Cortex of kidney (tissue), 1 donor: Measurements from ENCODE around the gene EN1.

Source experiments
- DNase-seq: peaks from one replicate; lab custom pipeline; 2025; lab: John Stamatoyannopoulos, UW

The EN1 gene

DNA sequence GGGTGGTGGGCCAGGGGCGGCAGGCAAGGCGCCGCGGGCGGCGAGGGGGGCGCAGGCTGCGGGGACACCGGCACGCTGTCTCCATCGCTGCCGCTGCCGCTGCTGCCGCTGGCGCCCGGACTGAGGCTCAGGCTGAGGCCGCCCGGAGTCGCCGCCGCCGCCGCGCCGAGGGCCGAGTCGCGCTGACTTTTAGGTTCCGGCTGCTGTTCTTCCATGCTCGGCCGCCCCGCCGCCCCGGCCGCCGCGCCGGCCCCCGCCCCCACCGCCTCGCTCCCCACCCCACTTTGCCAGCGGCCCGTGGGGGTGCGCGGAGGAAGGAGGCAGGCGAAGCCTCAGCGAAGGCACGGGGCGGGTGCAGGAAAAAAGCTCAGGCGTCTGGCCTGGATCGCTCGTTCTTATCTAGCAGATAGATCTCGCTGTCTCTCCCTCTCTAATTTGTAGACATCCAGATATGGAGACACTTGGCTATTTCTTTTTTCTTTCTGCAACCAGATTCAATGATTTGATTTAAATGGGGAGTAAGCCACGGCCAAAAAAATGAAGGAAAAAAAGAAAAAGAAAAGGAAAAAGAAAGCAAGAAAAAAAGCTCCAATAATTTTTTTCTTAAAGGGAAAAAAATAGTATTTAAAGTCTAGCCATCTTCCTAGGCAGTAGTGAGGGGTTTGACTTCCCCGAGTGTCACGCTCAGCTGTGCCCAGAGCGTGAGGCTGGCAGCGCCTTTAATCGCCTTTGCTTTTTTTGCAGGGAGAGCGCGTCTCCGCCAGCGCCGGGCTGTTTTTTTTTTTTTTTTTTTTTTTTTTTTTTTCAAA, at the start of gene EN1:
Gene EN1 (minus strand): TSS at position 696 of the 809 bp plus-strand sequence. CDS start 481 bp downstream, at position 215.
- no peak for DNase-seq

GRCh38 chr2:118893100-118893499, 45.7 kb upstream of the EN1 start:
- no peak for DNase-seq

DNA sequence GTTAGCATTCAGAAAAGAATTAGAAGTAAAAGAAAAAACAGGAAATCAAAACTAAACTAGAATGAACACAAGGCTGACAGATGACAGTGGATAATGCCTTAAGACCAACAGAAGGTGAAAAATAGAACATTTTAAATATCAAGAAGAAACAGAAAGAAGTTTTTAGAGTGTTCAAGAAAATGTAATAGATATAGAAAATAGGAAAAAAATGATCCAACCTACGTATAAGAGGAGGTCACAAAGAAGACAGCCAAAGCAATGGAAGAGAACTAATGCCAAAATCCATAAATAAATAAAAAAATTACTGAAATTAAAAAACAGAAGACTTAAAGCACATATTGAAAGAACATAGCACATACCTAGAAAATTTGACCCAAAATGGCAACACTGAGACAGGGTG, 42.5 kb upstream of the EN1 start:
- DNase-seq = no peak

DNA sequence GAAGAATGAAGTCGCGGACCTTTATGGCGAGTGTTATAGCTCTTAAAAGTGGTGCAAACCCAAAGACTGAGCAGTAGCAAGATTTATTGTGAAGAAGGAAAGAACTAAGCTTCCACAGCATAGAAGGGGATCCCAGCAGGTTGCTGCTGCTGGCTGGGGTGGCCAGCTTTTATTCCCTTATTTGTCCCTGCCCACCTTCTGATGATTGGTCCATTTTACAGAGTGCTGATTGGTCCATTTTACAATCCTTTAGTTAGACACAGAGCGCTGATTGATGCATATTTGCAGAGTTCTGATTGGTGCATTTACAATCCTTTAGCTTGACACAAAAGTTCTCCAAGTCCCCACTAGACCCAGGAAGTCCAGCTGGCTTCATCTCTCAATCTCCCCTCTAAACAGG, 36.3 kb upstream of the EN1 start:
- DNase-seq = no peak

- DNase-seq = no peak
Observed at GRCh38 chr2:118882693-118883336, 35.4 kb upstream of the EN1 start.

GRCh38 chr2:118881490-118882129, 34.2 kb upstream of the EN1 start:
- DNase-seq = no peak

- DNase-seq = no peak
Observed at GRCh38 chr2:118880501-118880900, 33.1 kb upstream of the EN1 start.

- DNase-seq = no peak
Observed at GRCh38 chr2:118878531-118879149, 31.2 kb upstream of the EN1 start.

DNA sequence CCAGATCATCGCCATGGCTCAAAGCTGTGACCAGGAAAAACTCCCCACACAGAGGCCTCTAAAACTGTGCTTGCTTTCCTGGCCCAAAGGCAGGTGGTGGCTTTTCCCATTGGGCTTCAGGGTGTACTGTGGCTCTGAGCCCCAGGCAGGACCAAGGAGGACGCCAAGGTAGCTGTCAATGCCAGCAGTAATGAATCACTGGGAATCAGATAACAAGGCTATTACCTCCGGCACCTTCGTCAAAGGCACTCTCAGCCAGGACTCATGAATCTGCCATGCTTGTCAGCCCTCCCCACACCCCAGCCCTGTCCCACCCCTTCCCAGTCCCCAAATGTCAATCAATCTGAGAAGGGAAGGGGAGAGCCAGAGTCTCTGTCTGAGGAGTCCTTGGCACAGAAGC, 27.9 kb upstream of the EN1 start:
- DNase-seq = no peak

GRCh38 chr2:118874324-118874723, 26.9 kb upstream of the EN1 start:
- DNase-seq = no peak

DNA sequence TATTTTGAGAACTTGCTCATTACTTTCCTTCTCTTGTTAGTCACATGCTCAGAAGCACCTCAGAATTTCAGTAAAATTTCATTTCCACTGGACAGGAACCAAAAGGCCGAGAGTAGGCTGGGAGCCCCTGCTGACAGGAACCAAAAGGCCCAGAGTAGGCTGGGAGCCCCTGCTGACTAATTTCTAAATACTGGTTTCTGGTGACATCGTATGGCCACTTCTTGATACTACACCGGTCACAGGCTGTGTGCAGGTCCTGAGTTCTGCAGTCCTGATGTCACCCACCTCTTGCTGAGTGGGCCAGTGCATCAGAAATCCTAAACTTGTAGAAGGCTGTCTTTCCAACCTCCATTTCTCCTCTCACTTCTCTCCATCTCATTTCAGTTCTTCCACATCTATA, 17.7 kb upstream of the EN1 start:
- no peak for DNase-seq

DNA sequence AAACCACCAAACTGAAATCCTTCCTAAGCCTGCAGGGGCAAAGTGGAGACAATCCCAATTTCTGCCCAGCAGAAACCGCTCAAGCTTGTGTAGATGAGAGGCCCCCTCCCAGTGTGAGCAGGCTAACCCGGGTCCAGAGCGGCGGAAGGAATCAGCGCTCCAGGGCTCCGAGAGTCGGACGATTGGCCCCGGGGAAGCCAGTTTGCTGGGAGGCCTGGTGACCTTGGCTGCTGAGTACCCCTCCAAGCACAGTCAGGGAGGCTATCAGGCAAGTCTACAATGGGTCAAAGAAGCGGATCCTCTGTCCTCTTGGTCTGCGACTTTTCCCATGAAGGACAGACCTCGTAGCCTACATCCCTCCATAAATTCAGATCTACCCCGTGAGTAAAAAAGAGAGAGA, 16.8 kb upstream of the EN1 start:
- no peak for DNase-seq

GRCh38 chr2:118861731-118862130, 14.3 kb upstream of the EN1 start:
- no peak for DNase-seq

GRCh38 chr2:118861242-118861641, 13.8 kb upstream of the EN1 start:
- no peak for DNase-seq

DNA sequence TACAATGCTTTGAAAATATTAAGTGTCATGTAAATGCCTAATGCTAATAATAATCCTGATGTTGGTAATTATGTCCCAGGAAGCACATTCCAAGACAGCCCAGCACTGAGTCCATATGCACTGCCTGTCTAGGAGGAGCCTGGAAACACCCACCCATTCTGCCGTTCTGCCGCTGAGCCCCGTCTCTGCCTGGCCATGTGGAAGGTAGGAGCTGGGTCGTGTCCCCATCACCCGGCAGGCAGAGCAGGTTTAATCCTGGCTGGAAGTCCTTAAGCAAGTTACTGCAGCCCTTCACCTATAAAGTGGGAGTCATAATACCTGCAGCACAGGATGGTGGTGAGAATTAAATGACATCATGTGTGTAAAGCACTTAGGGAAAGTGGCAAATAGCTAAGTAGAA, 13.1 kb upstream of the EN1 start:
- no peak for DNase-seq

GRCh38 chr2:118859157-118859770, 11.8 kb upstream of the EN1 start:
- no peak for DNase-seq

GRCh38 chr2:118858485-118859156, 11.2 kb upstream of the EN1 start:
- no peak for DNase-seq

- DNase-seq = no peak
Observed at GRCh38 chr2:118857677-118858484, 10.4 kb upstream of the EN1 start.

DNA sequence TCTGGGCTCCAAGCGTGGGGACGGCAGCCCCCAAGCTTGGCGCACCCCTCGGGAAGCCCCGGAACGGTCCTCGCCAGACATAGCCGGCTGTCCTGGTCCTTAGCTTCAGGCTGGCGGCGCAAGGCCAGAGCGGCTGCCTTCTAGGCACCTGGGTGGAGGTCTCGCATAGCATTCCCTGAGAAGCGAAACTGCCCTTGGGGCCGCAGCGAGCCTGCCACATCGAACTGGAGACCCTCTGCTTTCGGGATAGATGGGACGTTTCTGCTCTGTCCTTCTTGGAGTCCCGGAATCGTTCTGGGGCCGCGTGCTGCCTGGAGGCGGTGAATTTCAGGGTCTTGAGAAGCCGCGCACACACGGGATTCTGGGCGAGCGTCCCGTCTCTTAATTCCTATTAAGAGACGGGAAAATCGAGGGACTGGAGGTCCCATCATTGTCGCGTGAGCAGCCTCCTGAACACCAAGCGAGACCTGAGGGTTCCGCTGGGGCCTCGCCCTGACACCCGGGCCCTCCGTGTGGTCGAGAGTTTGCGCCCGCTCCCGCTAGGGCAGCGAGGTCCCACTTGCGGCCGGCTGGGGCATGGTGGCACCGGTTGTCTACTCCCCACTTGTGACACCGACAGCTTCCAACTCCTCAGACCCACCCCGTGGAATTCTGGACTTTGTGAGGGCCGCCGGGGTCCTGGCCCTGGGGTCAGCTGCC, 9.7 kb upstream of the EN1 start:
- no peak for DNase-seq

DNA sequence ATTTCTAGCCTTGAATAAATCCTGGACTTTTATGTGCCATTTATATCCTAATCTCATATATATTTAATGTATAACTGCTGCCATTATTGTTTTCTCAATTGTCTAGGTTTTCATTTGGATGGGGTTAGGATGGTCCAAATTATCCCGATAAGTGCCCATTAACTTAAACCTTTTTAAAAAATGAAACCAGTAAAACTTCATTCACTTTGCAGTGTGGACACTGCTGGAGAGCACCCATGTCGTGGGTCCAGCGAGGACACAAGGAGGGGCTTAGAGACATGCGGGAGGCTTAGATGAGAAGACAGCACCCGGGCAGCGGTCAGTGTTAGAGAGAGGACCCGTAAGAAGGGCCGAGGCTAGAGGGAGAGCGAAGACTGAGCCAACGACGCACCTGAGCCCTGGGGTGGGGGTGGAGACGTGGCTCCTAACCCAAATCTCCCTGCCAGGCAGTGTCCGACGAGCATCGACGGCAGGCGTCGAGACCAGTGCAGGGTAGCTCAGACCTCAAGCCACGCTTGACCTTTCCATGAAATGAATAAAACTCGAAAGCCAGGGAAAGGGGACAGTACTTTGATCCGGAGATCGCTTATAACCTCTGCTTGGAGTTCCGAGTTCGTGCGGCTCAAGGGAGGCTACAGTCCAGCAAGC, 9.0 kb upstream of the EN1 start:
- DNase-seq = no peak
